HCT116 (cell line): ENCODE results near the gene BNIP5.

ENCODE experiments used
- ATF3 ChIP-seq: IDR thresholded peaks from 2 replicates; pipeline ENCODE4 v1.6.1; 2012
- CTCF ChIP-seq, 3 experiments: fragments of 200-600 bp in 1 of 3; sonication (generic) in 1 of 3; IDR thresholded peaks in 2 of 3; conservative IDR thresholded peaks in 1 of 3; 2 replicates each; pipeline ENCODE4 v1.5.1; 2012 to 2017; ENCODE audit warnings: low read depth in 2 of 3, low read length in 2 of 3, antibody characterized with exemption in 1 of 3, borderline replicate concordance in 1 of 3, control low read depth in 1 of 3, mild to moderate bottlenecking in 1 of 3, mixed read lengths in 1 of 3, mixed run types in 1 of 3, moderate library complexity in 1 of 3; ENCODE audit not compliant: insufficient read depth in 1 of 3
- EGR1 ChIP-seq: IDR thresholded peaks from 2 replicates; pipeline ENCODE4 v1.6.1; 2012; ENCODE audit warnings: low read depth
- EZH2phosphoT487 ChIP-seq: fragments of 200-600 bp; IDR thresholded peaks from 2 replicates; pipeline ENCODE4 v1.6.1; 2018; ENCODE audit warnings: antibody characterized with exemption, borderline replicate concordance
- MAX ChIP-seq: IDR thresholded peaks from 2 replicates; pipeline ENCODE4 v1.6.1; 2012
- POLR2AphosphoS5 ChIP-seq: IDR thresholded peaks from 2 replicates; pipeline ENCODE4 v1.6.1; 2011; ENCODE audit warnings: mild to moderate bottlenecking, low read depth, low read length, moderate library complexity
- SIN3A ChIP-seq: IDR thresholded peaks from 2 replicates; pipeline ENCODE4 v1.6.1; 2012; ENCODE audit warnings: low read depth

DNA sequence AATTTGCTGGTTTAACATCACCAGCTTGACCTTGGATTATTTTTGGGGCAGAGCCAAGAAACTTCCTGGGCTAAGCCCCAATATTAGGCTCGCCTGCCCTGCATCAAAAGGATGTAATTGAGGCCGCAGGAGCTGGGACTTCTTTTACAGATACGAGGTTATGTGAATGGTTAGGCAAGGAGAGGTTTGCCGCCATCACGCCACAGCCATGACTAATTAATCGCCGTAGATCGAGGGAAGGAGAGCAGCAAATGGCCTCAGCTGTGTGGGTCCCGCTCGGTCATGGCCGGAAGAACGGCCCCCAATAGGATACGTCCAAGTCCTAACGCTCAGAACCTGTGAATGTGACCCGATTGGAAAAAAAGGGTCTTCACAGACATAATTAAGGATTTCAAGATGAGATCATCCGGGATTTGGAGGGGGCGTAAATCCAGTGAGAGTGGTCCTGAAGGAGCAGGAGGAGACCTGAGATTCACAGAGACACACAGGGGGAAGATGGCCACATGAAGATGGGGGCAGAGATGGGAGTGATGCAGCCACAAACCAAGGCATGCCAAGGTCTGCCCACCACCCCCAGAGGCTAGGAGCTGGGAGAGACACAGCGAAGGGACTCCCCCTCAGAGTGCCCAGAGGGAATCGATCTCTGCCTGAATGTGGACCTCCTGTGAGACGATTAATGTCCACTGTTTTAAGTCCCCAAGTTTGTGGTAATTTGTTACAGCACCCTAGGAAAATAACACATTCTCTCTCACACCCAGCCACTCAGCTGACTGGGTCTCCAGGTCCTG lies 10.0 kb upstream of the BNIP5 start:
- TF ChIP-seq CTCF (IDR thresholded peaks at IDR 0.05 in 2 of 3, conservative IDR thresholded peaks at IDR 0.05 in 1 of 3; ENCODE audit: borderline replicate concordance in 1 of 3, insufficient read depth in 1 of 3, low read depth in 2 of 3, low read length in 2 of 3) (no peak), EGR1 (no peak), EZH2phosphoT487 (no peak), MAX (no peak), POLR2AphosphoS5 (no peak), ATF3 (no peak), SIN3A (no peak)
